HG03571 (cell line): ENCODE measurements around the gene PIP4P1.
A peak's percentile ranks its signal among the peaks of the same experiment; 100 is the strongest.
"Not testable (repeated sequence)": the region's sequence is repeated elsewhere in the genome, so short reads cannot be mapped to it uniquely, and the experiment has no call there.

Experiments
- ATAC-seq: cut with Tn5 transposase; IDR thresholded peaks from one replicate; pipeline ENCODE4 v1.9.1; 2021; ENCODE audit not compliant: unreplicated experiment

Gene PIP4P1

GRCh38 chr14:20477211-20477876 is 16.1 kb upstream of the PIP4P1 start:
- no peak for ATAC-seq

- no peak for ATAC-seq
Measured at GRCh38 chr14:20476776-20477175, 15.5 kb upstream of the PIP4P1 start.

- no peak for ATAC-seq
Measured at GRCh38 chr14:20472536-20473169, 11.4 kb upstream of the PIP4P1 start.

GRCh38 chr14:20470603-20470901 is 9.3 kb upstream of the PIP4P1 start:
- no peak for ATAC-seq

- ATAC-seq: peak; percentile 33
Measured at GRCh38 chr14:20469890-20470602, 8.8 kb upstream of the PIP4P1 start.

GRCh38 chr14:20469242-20469889 is 8.1 kb upstream of the PIP4P1 start, which contains the start of gene PNP:
PNP (plus strand) TSS chr14:20469406; CDS start chr14:20469525, 119 bp downstream.
- ATAC-seq: peak; percentile 91

- no peak for ATAC-seq
Measured at GRCh38 chr14:20468764-20469241, 7.6 kb upstream of the PIP4P1 start.

- no peak for ATAC-seq
Measured at GRCh38 chr14:20460458-20461224, 593 bp downstream of the PIP4P1 start.

GRCh38 chr14:20458031-20458789 is 3.0 kb downstream of the PIP4P1 start:
- no peak for ATAC-seq

- no peak for ATAC-seq
Measured at GRCh38 chr14:20456971-20457370, 4.3 kb downstream of the PIP4P1 start.

GRCh38 chr14:20455355-20456300 is 5.6 kb downstream of the PIP4P1 start:
- peak; percentile 40 for ATAC-seq

- peak; percentile 78 for ATAC-seq
Measured at GRCh38 chr14:20454516-20455354, 6.5 kb downstream of the PIP4P1 start, which contains the start of the genes APEX1 and OSGEP. APEX1 (plus strand) TSS chr14:20455226; CDS start chr14:20455646, 420 bp downstream. OSGEP (minus strand) TSS chr14:20454812; CDS start chr14:20454683, 129 bp downstream.

GRCh38 chr14:20452831-20453230 is 8.4 kb downstream of the PIP4P1 start:
- not testable (repeated sequence) for ATAC-seq

- no peak for ATAC-seq
Measured at GRCh38 chr14:20446889-20447288, 14.3 kb downstream of the PIP4P1 start.

GRCh38 chr14:20443650-20444049 is 17.6 kb downstream of the PIP4P1 start:
- not testable (repeated sequence) for ATAC-seq

GRCh38 chr14:20441461-20441860 is 19.8 kb downstream of the PIP4P1 start:
- no peak for ATAC-seq

GRCh38 chr14:20440882-20441281 is 20.4 kb downstream of the PIP4P1 start:
- ATAC-seq: peak; percentile 76

- no peak for ATAC-seq
Measured at GRCh38 chr14:20440465-20440864, 20.8 kb downstream of the PIP4P1 start.
